Fibroblast of pulmonary artery (primary cell): ENCODE measurements around the gene ATP1B3.
A peak's percentile ranks its signal among the peaks of the same experiment; 100 is the strongest.

Experiments
- DNase-seq: peaks from one replicate; pipeline ENCODE4 v3.0.0-alpha.2; 2010; ENCODE audit warnings: low read depth
- H3K4me3 ChIP-seq: replicated peaks from 2 replicates; pipeline ENCODE4 v1.5.1; 2011; ENCODE audit warnings: low read depth, mild to moderate bottlenecking, control low read depth, low read length, moderate library complexity
- CTCF ChIP-seq: IDR thresholded peaks from 2 replicates; pipeline ENCODE4 v1.5.1; 2011; ENCODE audit warnings: mild to moderate bottlenecking, control low read depth, low read length, inconsistent platforms; ENCODE audit errors: missing control alignments

Gene ATP1B3

GRCh38 chr3:141950572-141951493, 74.4 kb downstream of the ATP1B3 start:
- TF ChIP-seq CTCF: no peak
- no peak for DNase-seq
- no peak overlapping the region for H3K4me3 ChIP-seq

GRCh38 chr3:141952611-141953010, 76.2 kb downstream of the ATP1B3 start:
- DNase-seq: no peak
- no peak for TF ChIP-seq CTCF
- H3K4me3 ChIP-seq: no peak overlapping the region

- DNase-seq: no peak
- H3K4me3 ChIP-seq: no peak overlapping the region
- TF ChIP-seq CTCF: no peak
Measured at GRCh38 chr3:141955175-141955574, 78.7 kb downstream of the ATP1B3 start.

- peak; percentile 67 for DNase-seq
- no peak overlapping the region for H3K4me3 ChIP-seq
- no peak for TF ChIP-seq CTCF
Measured at GRCh38 chr3:141959589-141960554, 83.4 kb downstream of the ATP1B3 start.

GRCh38 chr3:141960731-141961130, 84.3 kb downstream of the ATP1B3 start:
- no peak for TF ChIP-seq CTCF
- H3K4me3 ChIP-seq: no peak overlapping the region
- peak; percentile 51 for DNase-seq

GRCh38 chr3:141963301-141963700, 86.9 kb downstream of the ATP1B3 start:
- no peak overlapping the region for H3K4me3 ChIP-seq
- DNase-seq: no peak
- TF ChIP-seq CTCF: no peak
